A549 (cell line): ENCODE measurements around the gene GRK3. TPM values are rescaled to one million over a fixed set of nuclear protein-coding genes. Genes with fewer than 3 reads are reported as not detected.
A peak's percentile ranks its signal among the peaks of the same experiment; 100 is the strongest.
"Not testable (repeated sequence)": the region's sequence is repeated elsewhere in the genome, so short reads cannot be mapped to it uniquely, and the experiment has no call there.

ENCODE experiments used
- ATAC-seq, 2 experiments: fragments of 200-7000 bp in 1 of 2; fragments of >200 bp in 1 of 2; cut with Nextera tagmentation in 1 of 2; cut with Tn5 transposase in 1 of 2; 3 replicates each; pipeline versions ENCODE4 v1.8.0 to v1.9.1; 2018 to 2020; ENCODE audit warnings: mild to moderate bottlenecking in 1 of 2, moderate library complexity in 1 of 2
- CTCF ChIA-PET: fragments of 300-600 bp; sonication (Branson Sonifier 250); formaldehyde crosslinking; extraction: SDS; loops from one replicate; lab custom pipeline; 2021; ENCODE audit warnings: antibody characterized with exemption, inconsistent platforms; lab: Yijun Ruan, JAX
- POLR2A ChIA-PET: fragments of 350-600 bp; formaldehyde crosslinking; extraction: SDS; loops from one replicate; lab custom pipeline; 2021; ENCODE audit warnings: antibody characterized with exemption, inconsistent platforms; lab: Yijun Ruan, JAX
- DNase-seq, 2 experiments: peaks; one replicate each; pipeline versions ENCODE4 v3.0.0 to v3.0.0-alpha.2; 2011 to 2016; ENCODE audit warnings: low read depth in 1 of 2, low spot score in 1 of 2
- FAIRE-seq: peaks from 2 replicates; lab custom pipeline; 2011; peaks lifted over from hg19 to GRCh38; lab: Jason Lieb, UNC
- H3K27ac ChIP-seq, 2 experiments: fragments of >200 bp; sonication (Bioruptor Twin); formaldehyde crosslinking; 3 replicates each; pipeline ENCODE4 v1.5.1; 2016 to 2017
- H3K4me1 ChIP-seq: fragments of >200 bp; sonication (Bioruptor Twin); formaldehyde crosslinking; 3 replicates; pipeline ENCODE4 v1.6.1; 2016
- H3K4me2 ChIP-seq: fragments of >200 bp; sonication (Bioruptor Twin); formaldehyde crosslinking; 3 replicates; pipeline ENCODE4 v1.6.1; 2016
- H3K4me3 ChIP-seq: fragments of >200 bp; sonication (Bioruptor Twin); formaldehyde crosslinking; 3 replicates; pipeline ENCODE4 v1.5.1; 2016
- H3K9me3 ChIP-seq: fragments of >200 bp; sonication (Bioruptor Twin); formaldehyde crosslinking; 3 replicates; pipeline ENCODE4 v1.6.1; 2016
- BCL3 ChIP-seq: fragments of >200 bp; sonication (Bioruptor Twin); formaldehyde crosslinking; IDR thresholded peaks from 3 replicates; pipeline ENCODE4 v1.6.1; 2016
- CBX2 ChIP-seq: fragments of 200-600 bp; sonication (generic); IDR thresholded peaks from 2 replicates; pipeline ENCODE4 v1.6.1; 2016; ENCODE audit warnings: low read depth, mild to moderate bottlenecking, borderline replicate concordance
- CHD2 ChIP-seq: fragments of 150-350 bp; IDR thresholded peaks from 2 replicates; pipeline ENCODE4 v1.6.1; 2014; ENCODE audit warnings: low read length; ENCODE audit not compliant: partially characterized antibody
- E2F6 ChIP-seq: IDR thresholded peaks from 2 replicates; pipeline ENCODE4 v1.6.1; 2012; ENCODE audit warnings: low read depth, borderline replicate concordance
- EHF ChIP-seq: fragments of 250-450 bp; sonication (Bioruptor Pico); IDR thresholded peaks from 2 replicates; pipeline ENCODE4 v1.5.0; 2020; ENCODE audit warnings: mild to moderate bottlenecking
- HES2 ChIP-seq: fragments of >200 bp; sonication (Bioruptor Twin); formaldehyde crosslinking; IDR thresholded peaks from 2 replicates; pipeline ENCODE4 v1.6.1; 2016
- HMGXB4 ChIP-seq: fragments of 250-450 bp; sonication (Bioruptor Pico); IDR thresholded peaks from 2 replicates; pipeline ENCODE4 v1.5.0; 2021; ENCODE audit warnings: mild to moderate bottlenecking, moderate library complexity, borderline replicate concordance
- KDM1A ChIP-seq: fragments of 200-600 bp; sonication (generic); IDR thresholded peaks from 2 replicates; pipeline ENCODE4 v1.6.1; 2016; ENCODE audit warnings: low read depth, mild to moderate bottlenecking
- KDM5A ChIP-seq: fragments of 200-600 bp; sonication (generic); IDR thresholded peaks from 2 replicates; pipeline ENCODE4 v1.6.1; 2016; ENCODE audit warnings: antibody characterized with exemption, mild to moderate bottlenecking
- MYC ChIP-seq: IDR thresholded peaks from 2 replicates; pipeline ENCODE4 v1.6.1; 2012; ENCODE audit warnings: mild to moderate bottlenecking, inconsistent platforms, low read length, improper control_type of control experiment, borderline replicate concordance
- TFCP2L1 ChIP-seq: fragments of 250-450 bp; sonication (Bioruptor Pico); IDR thresholded peaks from 2 replicates; pipeline ENCODE4 v1.5.0; 2021; ENCODE audit warnings: mild to moderate bottlenecking
- TP53 ChIP-seq: fragments of 250-450 bp; sonication (Bioruptor Pico); IDR thresholded peaks from 2 replicates; pipeline ENCODE4 v1.5.0; 2021; ENCODE audit warnings: mild to moderate bottlenecking, moderate library complexity
- ZC3H11A ChIP-seq: fragments of 450-650 bp; IDR thresholded peaks from 2 replicates; pipeline ENCODE4 v1.6.1; 2014; ENCODE audit warnings: antibody characterized with exemption, mild to moderate bottlenecking
- WGBS: methylation state at CpG from one replicate; pipeline ENCODE4 v1.1.6; 2017; ENCODE audit errors: missing lambda C conversion rate; 5-methylcytosine and 5-hydroxymethylcytosine counted together
- polyA plus RNA-seq, 4 experiments: library from polyadenylated mRNA; depleted of rRNA in 3 of 4; stranded (reverse); fragments of >200 nt; fragmentation: RNase III in 1 of 4; extraction: RNeasy Plus Mini Kit Qiagen cat#74134 plus additional on column Dnase treatment in 1 of 4; gene quantifications; 2 replicates in 3 of 4; 3 replicates in 1 of 4; pipeline ENCODE4 v1.2.3, GENCODE V29; 2011 to 2017

GRK3 gene
- polyA plus RNA-seq, 2 of the 4 experiments (the other 2 are of a cell fraction): 3.9 to 6.5 TPM

GRCh38 chr22:25602445-25602844 is 38.0 kb downstream of the GRK3 start:
- no peak for TF ChIP-seq CBX2
- no peak for TF ChIP-seq MYC
- TF ChIP-seq KDM1A: no peak
- no peak for TF ChIP-seq CHD2
- TF ChIP-seq HMGXB4 (CRISPR knock-in tag): no peak
- no peak for TF ChIP-seq TP53 (CRISPR knock-in tag)
- TF ChIP-seq KDM5A: no peak
- no peaks in the 10 kb centered on the region for H3K9me3 ChIP-seq
- no peak overlapping the region for H3K27ac ChIP-seq
- H3K4me3 ChIP-seq: no peak overlapping the region
- ATAC-seq (no peak), FAIRE-seq (no peak), DNase-seq (no peak)
- H3K4me2 ChIP-seq: no peak overlapping the region
- ChIA-PET POLR2A (no interaction called here), CTCF (no interaction called here)
- WGBS: 77% methylated on average over 2 of the region's 2 CpGs
- H3K4me1 ChIP-seq: peaks cover 7% of the 10 kb centered on the region; the same call in 2 of the 3 replicates

- 76% methylated on average over 6 of the region's 6 CpGs for WGBS
- Histone ChIP-seq H3K4me2 (0 out of 3 replicates have a peak overlapping the region, but pooled peaks have one; percentile 10), H3K4me3 (no peak overlapping the region), H3K27ac (no peak overlapping the region), H3K4me1 (peaks cover 7% of the 10 kb centered on the region; the same call in 2 of the 3 replicates), H3K9me3 (no peaks in the 10 kb centered on the region)
- no peak for TF ChIP-seq EHF (CRISPR knock-in tag)
- no peak for TF ChIP-seq TFCP2L1 (CRISPR knock-in tag)
- TF ChIP-seq CHD2: no peak
- TF ChIP-seq ZC3H11A: no peak
- no peak for TF ChIP-seq E2F6
- TF ChIP-seq HES2: no peak
- no peak for TF ChIP-seq BCL3
- CTCF ChIA-PET: no interaction called here
- FAIRE-seq (no peak), DNase-seq (no peak), ATAC-seq (no peak)
- POLR2A ChIA-PET: no interaction called here
Observed at GRCh38 chr22:25602916-25603315, 38.4 kb downstream of the GRK3 start.

GRCh38 chr22:25605146-25605545 is 40.7 kb downstream of the GRK3 start:
- H3K27ac ChIP-seq, H3K4me1 ChIP-seq, H3K4me2 ChIP-seq, POLR2A ChIA-PET, H3K9me3 ChIP-seq, ATAC-seq, H3K4me3 ChIP-seq, DNase-seq, FAIRE-seq, CTCF ChIA-PET: not testable (repeated sequence)
- 98% methylated on average over 3 of the region's 3 CpGs for WGBS

- ATAC-seq, H3K27ac ChIP-seq, H3K4me1 ChIP-seq, FAIRE-seq, H3K4me3 ChIP-seq, POLR2A ChIA-PET, DNase-seq, H3K9me3 ChIP-seq, CTCF ChIA-PET, H3K4me2 ChIP-seq: not testable (repeated sequence)
- WGBS: 76% methylated on average over 5 of the region's 5 CpGs
Observed at GRCh38 chr22:25605565-25605964, 41.1 kb downstream of the GRK3 start.

- WGBS: 93% methylated on average over 1 of the region's 1 CpG
- ATAC-seq, H3K4me3 ChIP-seq, H3K4me1 ChIP-seq, H3K4me2 ChIP-seq, POLR2A ChIA-PET, H3K9me3 ChIP-seq, DNase-seq, CTCF ChIA-PET, H3K27ac ChIP-seq, FAIRE-seq: not testable (repeated sequence)
Observed at GRCh38 chr22:25611284-25611683, 46.8 kb downstream of the GRK3 start.

- H3K4me3 ChIP-seq, CTCF ChIA-PET, DNase-seq, H3K27ac ChIP-seq, H3K4me2 ChIP-seq, ATAC-seq, H3K9me3 ChIP-seq, H3K4me1 ChIP-seq, POLR2A ChIA-PET: not testable (repeated sequence)
- peak; percentile 63 for FAIRE-seq
- WGBS: no CpG with 5 or more reads among the region's 3 CpGs
Observed at GRCh38 chr22:25613131-25613530, 48.7 kb downstream of the GRK3 start.

- WGBS: 94% methylated on average over 2 of the region's 4 CpGs
- H3K4me1 ChIP-seq, ATAC-seq, POLR2A ChIA-PET, H3K27ac ChIP-seq, H3K9me3 ChIP-seq, H3K4me3 ChIP-seq, DNase-seq, H3K4me2 ChIP-seq, CTCF ChIA-PET, FAIRE-seq: not testable (repeated sequence)
Observed at GRCh38 chr22:25613558-25613957, 49.1 kb downstream of the GRK3 start.
